NCI-H82 treated with DMSO at 0.1 percent for 48 hours (cell line): Measurements from ENCODE around the gene CNGA4.

Source experiments
- DNase-seq: peaks from one replicate; lab custom pipeline; 2025; ENCODE audit not compliant: unreplicated experiment; lab: John Stamatoyannopoulos, UW

The CNGA4 gene

GRCh38 chr11:6238902-6239301 lies at the start of gene CNGA4:
Gene CNGA4, plus strand, starts transcription at chr11:6239089. Its CDS starts 118 bp downstream, at chr11:6239207.
- no peak for DNase-seq

- no peak for DNase-seq
Observed at GRCh38 chr11:6191742-6192141, 47.1 kb upstream of the CNGA4 start.

- no peak for DNase-seq
Observed at GRCh38 chr11:6194065-6194581, 44.8 kb upstream of the CNGA4 start.

GRCh38 chr11:6196396-6196795 lies 42.5 kb upstream of the CNGA4 start:
- no peak for DNase-seq

GRCh38 chr11:6197466-6198200 lies 41.3 kb upstream of the CNGA4 start:
- no peak for DNase-seq

- no peak for DNase-seq
Observed at GRCh38 chr11:6199174-6199810, 39.6 kb upstream of the CNGA4 start, which contains the start of gene OR52W1. Gene OR52W1, plus strand, starts transcription at chr11:6199224. Its CDS starts 0 bp downstream, at chr11:6199224.

GRCh38 chr11:6200975-6201374 lies 37.9 kb upstream of the CNGA4 start:
- DNase-seq, result no peak

- DNase-seq, result no peak
Observed at GRCh38 chr11:6201481-6201880, 37.4 kb upstream of the CNGA4 start.

GRCh38 chr11:6202041-6202440 lies 36.8 kb upstream of the CNGA4 start:
- no peak for DNase-seq

GRCh38 chr11:6203327-6203726 lies 35.6 kb upstream of the CNGA4 start:
- no peak for DNase-seq

GRCh38 chr11:6204706-6205105 lies 34.2 kb upstream of the CNGA4 start:
- DNase-seq, result no peak

- no peak for DNase-seq
Observed at GRCh38 chr11:6205366-6205765, 33.5 kb upstream of the CNGA4 start, which contains the start of gene C11orf42. Gene C11orf42, plus strand, starts transcription at chr11:6205557. Its CDS starts 59 bp downstream, at chr11:6205616.

- DNase-seq, result no peak
Observed at GRCh38 chr11:6206456-6207180, 32.3 kb upstream of the CNGA4 start.

GRCh38 chr11:6209801-6210200 lies 29.1 kb upstream of the CNGA4 start:
- DNase-seq, result no peak

GRCh38 chr11:6210274-6210955 lies 28.5 kb upstream of the CNGA4 start:
- no peak for DNase-seq

- DNase-seq, result no peak
Observed at GRCh38 chr11:6214530-6214929, 24.4 kb upstream of the CNGA4 start.

GRCh38 chr11:6216501-6216900 lies 22.4 kb upstream of the CNGA4 start:
- DNase-seq, result no peak

GRCh38 chr11:6217722-6218121 lies 21.2 kb upstream of the CNGA4 start:
- no peak for DNase-seq

- no peak for DNase-seq
Observed at GRCh38 chr11:6219359-6219758, 19.5 kb upstream of the CNGA4 start.

GRCh38 chr11:6223854-6224253 lies 15.0 kb upstream of the CNGA4 start:
- no peak for DNase-seq

- DNase-seq, result no peak
Observed at GRCh38 chr11:6224421-6224820, 14.5 kb upstream of the CNGA4 start.
